HG02840 (cell line): Measurements from ENCODE around the gene SH2D2A.

ENCODE experiments used
- ATAC-seq: cut with Tn5 transposase; IDR thresholded peaks from one replicate; pipeline ENCODE4 v1.9.1; 2021; ENCODE audit warnings: mild to moderate bottlenecking, moderate library complexity, moderate number of reproducible peaks; ENCODE audit not compliant: unreplicated experiment, low FRiP score

The SH2D2A gene

GRCh38 chr1:156805766-156806511 is 10.7 kb downstream of the SH2D2A start:
- ATAC-seq = no peak

DNA sequence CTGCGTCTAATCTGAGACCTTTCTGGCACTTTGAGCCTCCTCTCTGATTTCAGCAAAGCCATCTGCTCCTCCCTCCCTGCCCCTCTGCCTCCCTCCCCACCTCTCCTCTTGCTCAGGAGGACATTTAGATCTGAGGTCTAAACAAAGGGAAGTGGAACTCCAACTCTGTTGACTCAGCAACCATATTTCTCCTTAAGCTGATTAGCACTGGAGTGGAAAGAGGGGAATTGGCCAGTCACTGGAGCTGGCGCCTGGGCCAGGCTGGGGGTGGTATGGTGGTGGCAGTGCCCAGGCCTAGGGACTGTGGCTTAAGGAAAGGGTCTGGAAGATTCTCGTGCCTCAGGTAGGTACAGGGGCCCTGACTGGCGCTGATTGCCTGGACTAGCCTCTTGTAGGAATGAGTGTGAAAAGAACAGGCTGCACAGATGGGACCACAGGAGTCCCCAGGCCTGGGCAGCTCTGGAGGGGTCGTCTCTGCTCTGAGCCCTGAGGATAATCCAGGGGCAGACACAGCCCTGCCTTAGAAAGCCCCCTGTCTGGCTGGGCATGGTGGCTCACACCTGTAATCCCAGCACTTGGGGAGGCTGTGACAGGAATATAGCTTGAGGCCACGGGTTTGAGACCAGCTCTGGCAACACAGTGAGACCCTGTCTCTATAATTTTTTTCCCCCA is 11.9 kb downstream of the SH2D2A start:
- ATAC-seq = no peak

GRCh38 chr1:156804026-156804425 is 12.6 kb downstream of the SH2D2A start:
- no peak for ATAC-seq

DNA sequence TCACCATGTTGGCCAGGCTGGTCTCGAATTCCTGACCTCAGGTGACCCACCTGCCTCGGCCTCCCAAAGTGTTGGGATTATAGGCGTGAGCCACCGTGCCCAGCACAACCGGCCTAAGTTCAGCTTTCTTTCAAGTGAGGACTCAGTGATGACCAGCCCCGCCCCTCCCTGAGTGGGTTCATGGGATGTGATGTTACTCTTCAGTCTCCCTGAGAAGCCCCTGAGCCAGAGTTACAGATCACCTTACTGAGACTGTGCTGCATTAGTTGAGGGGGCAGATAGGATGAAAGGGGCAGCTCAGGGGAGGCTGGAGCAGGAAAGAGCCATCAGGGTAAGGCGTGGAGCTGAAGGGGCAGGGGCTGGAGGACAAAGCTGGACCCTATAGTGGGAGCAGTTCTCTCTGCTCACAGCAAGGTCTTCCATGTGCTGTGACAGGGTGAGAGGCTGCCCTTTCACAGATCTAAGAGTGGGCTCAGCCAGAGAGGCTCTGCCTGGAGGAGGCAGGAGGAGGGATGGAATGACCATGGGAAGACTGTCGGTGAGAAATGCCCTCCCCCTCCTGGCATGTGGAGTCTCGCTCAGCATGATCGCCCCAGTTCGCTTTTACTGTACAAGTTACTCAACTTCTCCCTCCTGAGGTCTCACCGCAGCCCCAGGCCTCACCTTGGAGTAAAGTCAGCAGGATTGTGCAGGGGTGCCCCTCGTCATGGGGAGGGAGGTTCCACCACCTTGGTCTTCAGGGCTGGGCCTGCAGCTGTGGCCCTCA is 13.4 kb downstream of the SH2D2A start:
- no peak for ATAC-seq

GRCh38 chr1:156802421-156802935 is 14.2 kb downstream of the SH2D2A start:
- ATAC-seq = no peak

GRCh38 chr1:156801409-156802121 is 15.1 kb downstream of the SH2D2A start:
- ATAC-seq = no peak

- no peak for ATAC-seq
These were observed 19.3 kb downstream of the SH2D2A start for GRCh38 chr1:156797212-156797871.

GRCh38 chr1:156796340-156797097 is 20.1 kb downstream of the SH2D2A start:
- ATAC-seq = no peak

- ATAC-seq = no peak
These were observed 20.9 kb downstream of the SH2D2A start for GRCh38 chr1:156795787-156796186.

- no peak for ATAC-seq
These were observed 21.3 kb downstream of the SH2D2A start for GRCh38 chr1:156795374-156795733.

- no peak for ATAC-seq
These were observed 21.9 kb downstream of the SH2D2A start for GRCh38 chr1:156794506-156795373.

DNA sequence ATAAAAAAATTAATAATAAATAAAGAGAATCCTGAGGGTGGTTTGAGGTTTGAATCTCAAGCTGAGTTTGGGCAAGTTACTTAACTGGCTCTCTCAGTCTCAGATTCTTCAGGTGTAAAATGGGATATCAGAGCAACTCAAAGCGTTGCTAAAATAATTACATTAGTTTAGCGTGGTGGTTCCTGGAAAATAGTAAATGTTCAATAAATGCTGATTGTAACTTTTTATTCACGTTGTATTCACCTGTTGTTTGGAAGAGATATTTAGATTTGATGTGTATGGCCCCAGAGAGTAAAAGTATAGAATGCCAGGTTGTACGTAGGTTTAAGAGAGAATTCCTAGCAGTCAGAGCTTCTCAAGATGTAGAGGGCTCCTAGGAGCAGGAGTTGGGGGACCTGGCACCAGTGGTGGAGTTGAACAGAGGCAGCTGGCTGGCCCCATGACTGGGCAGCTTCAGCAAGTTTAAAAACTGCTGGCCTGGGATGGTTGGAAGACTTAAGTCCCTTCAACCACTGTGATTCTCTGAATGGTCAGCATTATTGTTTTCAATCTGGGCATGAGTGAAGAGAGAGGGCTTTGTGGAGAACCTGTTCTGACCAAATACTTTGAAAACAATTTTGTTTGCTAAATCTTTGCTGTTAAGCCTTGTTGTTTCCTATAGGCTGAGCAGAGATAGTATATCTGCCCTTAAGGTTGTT is 26.9 kb downstream of the SH2D2A start:
- no peak for ATAC-seq

GRCh38 chr1:156788136-156788535 is 28.5 kb downstream of the SH2D2A start:
- ATAC-seq = no peak

- no peak for ATAC-seq
These were observed 30.0 kb downstream of the SH2D2A start for GRCh38 chr1:156786640-156787039.

GRCh38 chr1:156785458-156785857 is 31.2 kb downstream of the SH2D2A start:
- no peak for ATAC-seq

DNA sequence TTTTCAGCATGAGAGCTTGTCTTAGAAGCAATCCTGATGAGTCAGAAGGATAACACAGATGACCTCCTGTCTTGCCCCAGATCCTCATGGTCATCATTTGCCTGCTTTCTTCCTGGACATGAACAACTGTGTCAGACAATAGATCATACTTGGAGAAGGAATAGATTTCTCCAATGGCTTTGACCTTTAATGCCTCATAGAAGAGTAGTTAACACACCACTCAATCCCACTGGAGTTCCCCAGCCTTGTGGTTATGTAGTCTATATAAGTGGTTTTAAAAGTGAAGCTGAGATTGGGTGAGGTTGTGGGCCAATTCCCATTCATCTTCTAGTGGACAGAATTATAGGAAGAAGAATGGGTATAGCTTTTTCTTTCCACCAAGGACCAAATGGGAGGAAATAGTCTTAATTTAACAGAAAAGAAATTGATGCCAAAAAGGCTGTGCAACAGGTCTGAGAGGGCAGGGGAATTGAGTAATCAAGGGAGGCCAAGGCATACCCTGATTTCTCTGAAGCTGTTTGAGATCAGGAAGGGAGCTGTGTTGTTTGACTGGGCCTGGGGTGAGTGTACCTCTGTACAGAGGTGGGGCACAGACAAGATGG is 35.0 kb downstream of the SH2D2A start:
- ATAC-seq = no peak

DNA sequence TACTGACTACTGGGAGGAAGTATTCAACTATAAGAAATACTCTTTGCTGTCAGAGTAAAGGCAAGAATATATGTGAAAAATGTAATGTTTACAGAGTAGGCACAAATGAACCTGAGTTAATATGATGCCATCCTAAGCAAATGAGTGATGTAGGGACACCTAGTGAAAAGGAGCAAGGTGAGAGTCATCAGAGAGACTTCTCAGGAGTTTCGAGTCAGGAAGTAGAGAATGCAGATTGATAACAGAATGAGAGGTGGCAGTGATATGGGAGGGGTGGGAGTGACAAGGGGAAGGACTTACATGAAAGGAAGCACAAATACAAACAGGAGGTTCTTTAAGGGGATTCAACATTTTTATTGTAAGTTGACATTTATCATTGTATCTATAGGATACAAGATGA is 39.1 kb downstream of the SH2D2A start:
- no peak for ATAC-seq
